K562 (cell line): ENCODE results near the gene PDCL3. TPM values are rescaled to one million over a fixed set of nuclear protein-coding genes. Genes with fewer than 3 reads are reported as not detected.

ENCODE experiments used
- FOXA3 ChIP-seq, 2 experiments: fragments of 450-650 bp in 1 of 2; sonication (generic) in 1 of 2; formaldehyde crosslinking; IDR thresholded peaks in 1 of 2; conservative IDR thresholded peaks in 1 of 2; 2 replicates each; pipeline versions ENCODE4 v1.4.0 to v1.8.0; 2020 to 2022; ENCODE audit warnings: mild to moderate bottlenecking in 2 of 2, missing genetic modification reagents in 1 of 2
- L3MBTL2 ChIP-seq: fragments of 450-650 bp; IDR thresholded peaks from 2 replicates; pipeline ENCODE4 v1.6.1; 2016; ENCODE audit warnings: mild to moderate bottlenecking, moderate library complexity
- NONO ChIP-seq, 2 experiments: fragments of 200-400 bp in 1 of 2; fragments of 450-650 bp in 1 of 2; formaldehyde crosslinking in 1 of 2; IDR thresholded peaks; 2 replicates each; pipeline ENCODE4 v1.6.1; 2017; ENCODE audit warnings: low read depth in 2 of 2, mild to moderate bottlenecking in 2 of 2, moderate library complexity in 2 of 2, low read length in 1 of 2
- RB1 ChIP-seq: fragments of 450-650 bp; IDR thresholded peaks from 2 replicates; pipeline ENCODE4 v1.6.1; 2017; ENCODE audit warnings: low read depth, mild to moderate bottlenecking
- RBM22 ChIP-seq: fragments of 200-400 bp; formaldehyde crosslinking; IDR thresholded peaks from 2 replicates; pipeline ENCODE4 v1.6.1; 2018; ENCODE audit warnings: low read length, low read depth; ENCODE audit not compliant: poor library complexity, severe bottlenecking
- SETDB1 ChIP-seq: IDR thresholded peaks from one replicate; pipeline ENCODE4 v1.6.1; 2012; ENCODE audit warnings: low read length, control low read depth, inconsistent platforms
- SIN3A ChIP-seq, 2 experiments: fragments of 150-350 bp in 1 of 2; IDR thresholded peaks; 2 replicates each; pipeline ENCODE4 v1.6.1; 2011 to 2016; ENCODE audit warnings: borderline replicate concordance in 2 of 2, low read depth in 2 of 2, low read length in 2 of 2, mild to moderate bottlenecking in 2 of 2, moderate library complexity in 2 of 2; ENCODE audit not compliant: control insufficient read depth in 1 of 2
- SIN3B ChIP-seq: fragments of 450-650 bp; IDR thresholded peaks from 2 replicates; pipeline ENCODE4 v1.6.1; 2017; ENCODE audit warnings: low read depth, mild to moderate bottlenecking, moderate library complexity
- SNRNP70 ChIP-seq: fragments of 200-400 bp; formaldehyde crosslinking; optimal IDR thresholded peaks from 2 replicates; pipeline ENCODE3; 2017; ENCODE audit warnings: low read depth, low read length
- TEAD2 ChIP-seq: fragments of 450-650 bp; IDR thresholded peaks from 2 replicates; pipeline ENCODE4 v1.6.1; 2016; ENCODE audit warnings: missing genetic modification characterization, control low read depth, missing compliant biosample characterization
- ZKSCAN8 ChIP-seq: fragments of 200-800 bp; sonication (Bioruptor generic); IDR thresholded peaks from 2 replicates; pipeline ENCODE4 v1.6.1; 2016; ENCODE audit warnings: missing genetic modification characterization, missing compliant biosample characterization
- ZNF316 ChIP-seq: fragments of 450-650 bp; IDR thresholded peaks from 2 replicates; pipeline ENCODE4 v1.6.1; 2016
- polyA plus RNA-seq, 8 experiments: library from polyadenylated mRNA; depleted of rRNA in 4 of 8; stranded (reverse) in 5 of 8; unstranded in 3 of 8; fragments of >200 nt; fragmentation: Nextera tagmentation in 2 of 8; fragmentation: Illumina TruSeq in 1 of 8; extraction: Ambion mirVana in 2 of 8; extraction: Trizol in 1 of 8; gene quantifications; 2 replicates each; pipeline versions ENCODE4 v1.2.1 to v1.2.3, GENCODE V29; 2011 to 2014; ENCODE audit warnings: inconsistent platforms in 1 of 8, missing spikeins in 1 of 8
- total RNA-seq, 7 experiments: library from RNA; depleted of rRNA in 6 of 7; stranded (reverse); fragments of >200 nt in 6 of 7; fragmentation: Illumina TruSeq in 2 of 7; extraction: Trizol in 2 of 7; gene quantifications; 2 replicates each; pipeline versions ENCODE4 v1.2.1 to v1.2.3, GENCODE V29; 2011 to 2021; ENCODE audit warnings: low replicate concordance in 1 of 7
- TF ChIP-seq, protein P1 (sequence below), 2 experiments: fragments of 450-650 bp in 1 of 2; IDR thresholded peaks; 2 replicates each; pipeline ENCODE4 v1.6.1; 2011 to 2017; ENCODE audit warnings: low read depth in 2 of 2, antibody characterized with exemption in 1 of 2, borderline replicate concordance in 1 of 2, low read length in 1 of 2, mild to moderate bottlenecking in 1 of 2, mixed read lengths in 1 of 2; ENCODE audit not compliant: control insufficient read depth in 1 of 2
- TF ChIP-seq, protein P2 (sequence below): fragments of 200-800 bp; sonication (Bioruptor generic); IDR thresholded peaks from 2 replicates; pipeline ENCODE4 v1.6.1; 2017; ENCODE audit warnings: missing genetic modification characterization, missing compliant biosample characterization
- TF ChIP-seq, protein P3 (sequence below): fragments of 200-800 bp; sonication (Bioruptor generic); IDR thresholded peaks from 2 replicates; pipeline ENCODE4 v1.6.1; 2016; ENCODE audit warnings: missing genetic modification characterization, missing compliant biosample characterization
- TF ChIP-seq, protein P4 (sequence below): sonication (generic); formaldehyde crosslinking; IDR thresholded peaks from 2 replicates; pipeline ENCODE4 v1.9.0; 2022; ENCODE audit warnings: mild to moderate bottlenecking, missing genetic modification reagents

PDCL3 gene
- total and polyA plus RNA-seq, 9 of the 15 experiments (the other 6 are each of a cell fraction or from before 2014, with no cell fraction given): 16.6 to 76.7 (median 26.9) TPM

DNA sequence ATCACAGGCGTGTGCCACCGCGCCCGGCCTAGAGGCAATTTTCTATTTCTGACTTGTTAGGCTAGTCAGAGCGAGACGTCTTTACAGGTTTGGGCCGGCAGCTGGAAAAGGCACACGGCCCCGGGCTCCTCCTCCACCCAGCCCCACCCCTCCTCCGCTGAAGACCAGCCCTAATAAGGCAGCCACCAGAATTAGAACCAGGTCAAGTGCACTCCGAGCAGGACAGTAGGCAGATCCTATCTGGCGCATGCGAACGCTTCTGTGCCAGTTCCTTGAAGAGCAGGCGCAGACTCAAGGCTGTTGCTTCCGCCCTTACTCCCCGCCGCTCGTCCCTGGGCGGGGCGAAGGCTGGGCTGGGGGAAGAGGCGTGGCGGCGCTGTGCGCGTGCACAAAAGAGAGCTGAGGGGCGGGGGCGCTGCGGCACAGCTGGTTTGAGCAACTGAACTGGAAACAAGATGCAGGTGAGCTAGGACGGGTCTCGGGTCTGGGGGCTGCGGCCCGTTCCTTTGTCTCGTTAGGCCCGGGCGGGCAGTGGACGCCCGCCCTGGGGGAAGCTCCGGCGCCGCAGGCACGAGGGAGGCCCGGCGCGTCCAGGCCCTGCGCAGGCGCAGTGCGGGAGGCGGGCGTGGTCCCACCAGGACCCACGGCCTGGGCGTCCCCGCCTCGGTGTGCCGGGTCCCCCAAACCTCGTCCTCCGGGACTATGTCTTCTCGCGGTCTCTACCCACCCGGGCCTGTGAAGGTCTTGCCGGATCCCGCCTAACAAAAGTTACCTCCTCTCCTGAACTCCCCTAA, at the start of gene PDCL3 (continued):
- TF ChIP-seq, protein P1, sequence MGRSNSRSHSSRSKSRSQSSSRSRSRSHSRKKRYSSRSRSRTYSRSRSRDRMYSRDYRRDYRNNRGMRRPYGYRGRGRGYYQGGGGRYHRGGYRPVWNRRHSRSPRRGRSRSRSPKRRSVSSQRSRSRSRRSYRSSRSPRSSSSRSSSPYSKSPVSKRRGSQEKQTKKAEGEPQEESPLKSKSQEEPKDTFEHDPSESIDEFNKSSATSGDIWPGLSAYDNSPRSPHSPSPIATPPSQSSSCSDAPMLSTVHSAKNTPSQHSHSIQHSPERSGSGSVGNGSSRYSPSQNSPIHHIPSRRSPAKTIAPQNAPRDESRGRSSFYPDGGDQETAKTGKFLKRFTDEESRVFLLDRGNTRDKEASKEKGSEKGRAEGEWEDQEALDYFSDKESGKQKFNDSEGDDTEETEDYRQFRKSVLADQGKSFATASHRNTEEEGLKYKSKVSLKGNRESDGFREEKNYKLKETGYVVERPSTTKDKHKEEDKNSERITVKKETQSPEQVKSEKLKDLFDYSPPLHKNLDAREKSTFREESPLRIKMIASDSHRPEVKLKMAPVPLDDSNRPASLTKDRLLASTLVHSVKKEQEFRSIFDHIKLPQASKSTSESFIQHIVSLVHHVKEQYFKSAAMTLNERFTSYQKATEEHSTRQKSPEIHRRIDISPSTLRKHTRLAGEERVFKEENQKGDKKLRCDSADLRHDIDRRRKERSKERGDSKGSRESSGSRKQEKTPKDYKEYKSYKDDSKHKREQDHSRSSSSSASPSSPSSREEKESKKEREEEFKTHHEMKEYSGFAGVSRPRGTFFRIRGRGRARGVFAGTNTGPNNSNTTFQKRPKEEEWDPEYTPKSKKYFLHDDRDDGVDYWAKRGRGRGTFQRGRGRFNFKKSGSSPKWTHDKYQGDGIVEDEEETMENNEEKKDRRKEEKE (IDR thresholded peaks at IDR 0.05; ENCODE audit: borderline replicate concordance in 1 of 2, control insufficient read depth in 1 of 2, low read depth in 2 of 2, low read length in 1 of 2): 0 out of 4 replicates have a peak, but pooled peaks of 1 of the 2 experiments have one; percentile 20
- TF ChIP-seq, protein P2, sequence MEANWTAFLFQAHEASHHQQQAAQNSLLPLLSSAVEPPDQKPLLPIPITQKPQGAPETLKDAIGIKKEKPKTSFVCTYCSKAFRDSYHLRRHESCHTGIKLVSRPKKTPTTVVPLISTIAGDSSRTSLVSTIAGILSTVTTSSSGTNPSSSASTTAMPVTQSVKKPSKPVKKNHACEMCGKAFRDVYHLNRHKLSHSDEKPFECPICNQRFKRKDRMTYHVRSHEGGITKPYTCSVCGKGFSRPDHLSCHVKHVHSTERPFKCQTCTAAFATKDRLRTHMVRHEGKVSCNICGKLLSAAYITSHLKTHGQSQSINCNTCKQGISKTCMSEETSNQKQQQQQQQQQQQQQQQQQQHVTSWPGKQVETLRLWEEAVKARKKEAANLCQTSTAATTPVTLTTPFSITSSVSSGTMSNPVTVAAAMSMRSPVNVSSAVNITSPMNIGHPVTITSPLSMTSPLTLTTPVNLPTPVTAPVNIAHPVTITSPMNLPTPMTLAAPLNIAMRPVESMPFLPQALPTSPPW (CRISPR knock-in tag): peak; percentile 94
- TF ChIP-seq SIN3A (IDR thresholded peaks at IDR 0.05; ENCODE audit: borderline replicate concordance in 2 of 2, control insufficient read depth in 1 of 2, low read depth in 2 of 2, low read length in 2 of 2) (peak; percentile 59 to 85; a peak in 3 of 4 replicates), SNRNP70 (no peak), RB1 (peak; percentile 12; the same call in 1 of the 2 replicates), NONO (IDR thresholded peaks at IDR 0.05; ENCODE audit: low read depth in 2 of 2, low read length in 1 of 2) (no peak), SIN3B (no peak), RBM22 (no peak), FOXA3 (CRISPR knock-in tag; conservative IDR thresholded peaks at IDR 0.05 in 1 of 2, IDR thresholded peaks at IDR 0.05 in 1 of 2) (0 out of 4 replicates have a peak, but pooled peaks of 1 of the 2 experiments have one; percentile 11), SETDB1 (no peak), TEAD2 (tag) (no peak), ZKSCAN8 (CRISPR knock-in tag) (no peak), L3MBTL2 (peak; percentile 92), ZNF316 (no peak)
- TF ChIP-seq, protein P3, sequence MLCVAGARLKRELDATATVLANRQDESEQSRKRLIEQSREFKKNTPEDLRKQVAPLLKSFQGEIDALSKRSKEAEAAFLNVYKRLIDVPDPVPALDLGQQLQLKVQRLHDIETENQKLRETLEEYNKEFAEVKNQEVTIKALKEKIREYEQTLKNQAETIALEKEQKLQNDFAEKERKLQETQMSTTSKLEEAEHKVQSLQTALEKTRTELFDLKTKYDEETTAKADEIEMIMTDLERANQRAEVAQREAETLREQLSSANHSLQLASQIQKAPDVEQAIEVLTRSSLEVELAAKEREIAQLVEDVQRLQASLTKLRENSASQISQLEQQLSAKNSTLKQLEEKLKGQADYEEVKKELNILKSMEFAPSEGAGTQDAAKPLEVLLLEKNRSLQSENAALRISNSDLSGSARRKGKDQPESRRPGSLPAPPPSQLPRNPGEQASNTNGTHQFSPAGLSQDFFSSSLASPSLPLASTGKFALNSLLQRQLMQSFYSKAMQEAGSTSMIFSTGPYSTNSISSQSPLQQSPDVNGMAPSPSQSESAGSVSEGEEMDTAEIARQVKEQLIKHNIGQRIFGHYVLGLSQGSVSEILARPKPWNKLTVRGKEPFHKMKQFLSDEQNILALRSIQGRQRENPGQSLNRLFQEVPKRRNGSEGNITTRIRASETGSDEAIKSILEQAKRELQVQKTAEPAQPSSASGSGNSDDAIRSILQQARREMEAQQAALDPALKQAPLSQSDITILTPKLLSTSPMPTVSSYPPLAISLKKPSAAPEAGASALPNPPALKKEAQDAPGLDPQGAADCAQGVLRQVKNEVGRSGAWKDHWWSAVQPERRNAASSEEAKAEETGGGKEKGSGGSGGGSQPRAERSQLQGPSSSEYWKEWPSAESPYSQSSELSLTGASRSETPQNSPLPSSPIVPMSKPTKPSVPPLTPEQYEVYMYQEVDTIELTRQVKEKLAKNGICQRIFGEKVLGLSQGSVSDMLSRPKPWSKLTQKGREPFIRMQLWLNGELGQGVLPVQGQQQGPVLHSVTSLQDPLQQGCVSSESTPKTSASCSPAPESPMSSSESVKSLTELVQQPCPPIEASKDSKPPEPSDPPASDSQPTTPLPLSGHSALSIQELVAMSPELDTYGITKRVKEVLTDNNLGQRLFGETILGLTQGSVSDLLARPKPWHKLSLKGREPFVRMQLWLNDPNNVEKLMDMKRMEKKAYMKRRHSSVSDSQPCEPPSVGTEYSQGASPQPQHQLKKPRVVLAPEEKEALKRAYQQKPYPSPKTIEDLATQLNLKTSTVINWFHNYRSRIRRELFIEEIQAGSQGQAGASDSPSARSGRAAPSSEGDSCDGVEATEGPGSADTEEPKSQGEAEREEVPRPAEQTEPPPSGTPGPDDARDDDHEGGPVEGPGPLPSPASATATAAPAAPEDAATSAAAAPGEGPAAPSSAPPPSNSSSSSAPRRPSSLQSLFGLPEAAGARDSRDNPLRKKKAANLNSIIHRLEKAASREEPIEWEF (CRISPR knock-in tag): no peak
- TF ChIP-seq, protein P4, sequence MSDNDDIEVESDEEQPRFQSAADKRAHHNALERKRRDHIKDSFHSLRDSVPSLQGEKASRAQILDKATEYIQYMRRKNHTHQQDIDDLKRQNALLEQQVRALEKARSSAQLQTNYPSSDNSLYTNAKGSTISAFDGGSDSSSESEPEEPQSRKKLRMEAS (CRISPR knock-in tag): peak; percentile 86
